Lung microvascular endothelial cell (primary cell): ENCODE results near the gene SCNN1A. TPM values are rescaled to one million over a fixed set of nuclear protein-coding genes. Genes with fewer than 3 reads are reported as not detected.

Source experiments
- total RNA-seq: library from RNA; depleted of rRNA; stranded (reverse); fragments of >200 nt; gene quantifications from 2 replicates; pipeline ENCODE4 v1.2.1, GENCODE V29; 2014

Gene SCNN1A
- total RNA-seq, 1 donor from 2014 or later = 0.20 TPM

Other genes with a start within 250 kb of the SCNN1A start
- 799 and 1,196 TPM in 2 replicates for gene CD9, start 175.2 kb downstream of the SCNN1A start, total RNA-seq
- not detected in 2 replicates for gene PLEKHG6, start 64.9 kb downstream of the SCNN1A start, total RNA-seq
- gene TNFRSF1A, start 33.5 kb downstream of the SCNN1A start, total RNA-seq = 37.5 and 55.6 TPM in 2 replicates
- gene LTBR, start 8.6 kb upstream of the SCNN1A start, total RNA-seq = 29.9 and 49.2 TPM in 2 replicates
- not detected in 2 replicates for gene CD27, start 69.4 kb upstream of the SCNN1A start, total RNA-seq
- gene TAPBPL, start 76.5 kb upstream of the SCNN1A start, total RNA-seq = 6.5 and 19.6 TPM in 2 replicates
- 2.6 and 5.0 TPM in 2 replicates for gene VAMP1, start 95.1 kb upstream of the SCNN1A start, total RNA-seq
- gene MRPL51, start 117.7 kb upstream of the SCNN1A start, total RNA-seq = 121 and 130 TPM in 2 replicates
- 15.3 and 32.9 TPM in 2 replicates for gene NCAPD2, start 118.5 kb upstream of the SCNN1A start, total RNA-seq
- 3,072 and 3,739 TPM in 2 replicates for gene GAPDH, start 159.0 kb upstream of the SCNN1A start, total RNA-seq
- 6.3 and 8.5 TPM in 2 replicates for gene IFFO1, start 180.5 kb upstream of the SCNN1A start, total RNA-seq
- 7.4 and 11.7 TPM in 2 replicates for gene NOP2, start 192.7 kb upstream of the SCNN1A start, total RNA-seq
- 155 and 187 TPM in 2 replicates for gene CHD4, start 231.8 kb upstream of the SCNN1A start, total RNA-seq